Measurements from ENCODE around the gene PTGIS.
A peak's percentile ranks its signal among the peaks of the same experiment; 100 is the strongest.

The PTGIS gene

GRCh38 chr20:49466114-49466912 lies 101.6 kb downstream of the PTGIS start:
- ChIA-PET POLR2A (no interaction called here), CTCF (interaction anchor here (0.6 to 1.8 kb wide), 3 partner anchors 8 to 19 kb away, joined by 3 to 6 read pairs (median 4); no protein-coding TSS in a partner anchor)
- peak; percentile 19 for DNase-seq (ENCODE audit: extremely low spot score)
- TF ChIP-seq FOXK2 (IDR thresholded peaks at IDR 0.05) (no peak), CTBP1 (IDR thresholded peaks at IDR 0.05; ENCODE audit: borderline replicate concordance) (no peak), HDGF (IDR thresholded peaks at IDR 0.05; ENCODE audit: borderline replicate concordance) (no peak), ARNT (IDR thresholded peaks at IDR 0.05) (no peak), SUZ12 (IDR thresholded peaks at IDR 0.05) (no peak), FOXM1 (IDR thresholded peaks at IDR 0.05; ENCODE audit: borderline replicate concordance) (no peak), BHLHE40 (IDR thresholded peaks at IDR 0.05; ENCODE audit: borderline replicate concordance) (no peak), LEF1 (IDR thresholded peaks at IDR 0.05; ENCODE audit: borderline replicate concordance) (no peak), ELF4 (IDR thresholded peaks at IDR 0.05) (no peak)

GRCh38 chr20:49464556-49464955 lies 103.4 kb downstream of the PTGIS start:
- ChIA-PET CTCF (interaction anchor here (0.6 to 1.8 kb wide), 2 partner anchors 19 to 69 kb away, joined by 3 to 6 read pairs; no protein-coding TSS in a partner anchor), POLR2A (no interaction called here)
- DNase-seq (ENCODE audit: extremely low spot score) = no peak
- no peak for TF ChIP-seq NFRKB (IDR thresholded peaks at IDR 0.05)
- TF ChIP-seq ELF4 (IDR thresholded peaks at IDR 0.05) = no peak
- TF ChIP-seq LEF1 (IDR thresholded peaks at IDR 0.05; ENCODE audit: borderline replicate concordance) = no peak
- no peak for TF ChIP-seq FOXM1 (IDR thresholded peaks at IDR 0.05; ENCODE audit: borderline replicate concordance)
- no peak for TF ChIP-seq SUZ12 (IDR thresholded peaks at IDR 0.05)
- TF ChIP-seq ZNF384 (IDR thresholded peaks at IDR 0.05) = no peak
- no peak for TF ChIP-seq PKNOX1 (IDR thresholded peaks at IDR 0.05)
- TF ChIP-seq L3MBTL2 (conservative IDR thresholded peaks at IDR 0.05) = no peak
- TF ChIP-seq HDGF (IDR thresholded peaks at IDR 0.05; ENCODE audit: borderline replicate concordance) = no peak
- no peak for TF ChIP-seq FOXK2 (IDR thresholded peaks at IDR 0.05)
- TF ChIP-seq TARDBP (IDR thresholded peaks at IDR 0.05) = no peak
- no peak for TF ChIP-seq BHLHE40 (IDR thresholded peaks at IDR 0.05; ENCODE audit: borderline replicate concordance)
- no peak for TF ChIP-seq ARNT (IDR thresholded peaks at IDR 0.05)
- no peak for TF ChIP-seq SP1 (IDR thresholded peaks at IDR 0.05)

DNA sequence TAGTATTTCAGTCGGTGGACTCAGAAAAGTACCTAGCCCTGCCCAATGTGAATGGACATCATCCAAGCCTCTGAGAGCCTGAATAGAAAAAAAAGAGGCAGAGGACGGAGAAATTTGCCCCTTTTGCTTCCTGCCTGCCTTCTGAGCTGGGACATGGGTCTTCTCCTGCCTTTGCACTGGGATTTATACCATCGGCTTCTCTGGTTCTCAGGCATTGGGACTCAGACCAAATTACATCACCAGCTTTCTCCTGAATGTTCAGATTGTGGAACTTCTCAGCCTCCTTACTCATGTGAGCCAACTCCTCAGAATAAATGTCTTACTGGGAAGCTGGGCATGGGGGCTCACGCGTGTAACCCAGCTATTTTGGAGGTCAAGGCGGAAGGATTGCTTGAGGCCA lies 105.3 kb downstream of the PTGIS start:
- CTCF ChIA-PET = interaction anchor here (1.7 kb wide), 1 partner anchor 22 kb away, joined by 8 read pairs; no protein-coding TSS in a partner anchor
- POLR2A ChIA-PET = no interaction called here
- TF ChIP-seq PKNOX1 (IDR thresholded peaks at IDR 0.05) = no peak
- no peak for TF ChIP-seq ELF4 (IDR thresholded peaks at IDR 0.05)
- no peak for TF ChIP-seq FOXA1 (IDR thresholded peaks at IDR 0.05)
- no peak for TF ChIP-seq HDGF (IDR thresholded peaks at IDR 0.05; ENCODE audit: borderline replicate concordance)
- no peak for TF ChIP-seq L3MBTL2 (conservative IDR thresholded peaks at IDR 0.05)
- no peak for TF ChIP-seq ARNT (IDR thresholded peaks at IDR 0.05)
- TF ChIP-seq NFRKB (IDR thresholded peaks at IDR 0.05) = no peak
- no peak for TF ChIP-seq FOXM1 (IDR thresholded peaks at IDR 0.05; ENCODE audit: borderline replicate concordance)
- TF ChIP-seq SP1 (IDR thresholded peaks at IDR 0.05) = no peak
- no peak for TF ChIP-seq ZNF384 (IDR thresholded peaks at IDR 0.05)
- no peak for TF ChIP-seq BHLHE40 (IDR thresholded peaks at IDR 0.05; ENCODE audit: borderline replicate concordance)
- TF ChIP-seq TARDBP (IDR thresholded peaks at IDR 0.05) = no peak
- no peak for TF ChIP-seq CTBP1 (IDR thresholded peaks at IDR 0.05; ENCODE audit: borderline replicate concordance)
- TF ChIP-seq SUZ12 (IDR thresholded peaks at IDR 0.05) = no peak
- no peak for TF ChIP-seq LEF1 (IDR thresholded peaks at IDR 0.05; ENCODE audit: borderline replicate concordance)
- no peak for DNase-seq (ENCODE audit: extremely low spot score)

GRCh38 chr20:49461894-49462620 lies 105.9 kb downstream of the PTGIS start:
- TF ChIP-seq ELF4 (IDR thresholded peaks at IDR 0.05) (no peak), SP1 (IDR thresholded peaks at IDR 0.05) (no peak), BHLHE40 (IDR thresholded peaks at IDR 0.05; ENCODE audit: borderline replicate concordance) (no peak), FOXK2 (IDR thresholded peaks at IDR 0.05) (no peak), TARDBP (IDR thresholded peaks at IDR 0.05) (no peak), HDGF (IDR thresholded peaks at IDR 0.05; ENCODE audit: borderline replicate concordance) (no peak), CTBP1 (IDR thresholded peaks at IDR 0.05; ENCODE audit: borderline replicate concordance) (no peak), ZNF384 (IDR thresholded peaks at IDR 0.05) (no peak), FOXA1 (IDR thresholded peaks at IDR 0.05) (no peak), L3MBTL2 (conservative IDR thresholded peaks at IDR 0.05) (no peak), NFRKB (IDR thresholded peaks at IDR 0.05) (no peak), SUZ12 (IDR thresholded peaks at IDR 0.05) (no peak), FOXM1 (IDR thresholded peaks at IDR 0.05; ENCODE audit: borderline replicate concordance) (no peak), LEF1 (IDR thresholded peaks at IDR 0.05; ENCODE audit: borderline replicate concordance) (no peak), PKNOX1 (IDR thresholded peaks at IDR 0.05) (no peak), ARNT (IDR thresholded peaks at IDR 0.05) (no peak)
- DNase-seq (ENCODE audit: extremely low spot score) = no peak
- CTCF ChIA-PET = interaction anchor here (1.7 kb wide), 1 partner anchor 22 kb away, joined by 8 read pairs; no protein-coding TSS in a partner anchor
- POLR2A ChIA-PET = no interaction called here

- POLR2A ChIA-PET = no interaction called here
- CTCF ChIA-PET = no interaction called here
- no peak for TF ChIP-seq HDGF (IDR thresholded peaks at IDR 0.05; ENCODE audit: borderline replicate concordance)
- TF ChIP-seq ZNF384 (IDR thresholded peaks at IDR 0.05) = no peak
- TF ChIP-seq BHLHE40 (IDR thresholded peaks at IDR 0.05; ENCODE audit: borderline replicate concordance) = no peak
- no peak for TF ChIP-seq LEF1 (IDR thresholded peaks at IDR 0.05; ENCODE audit: borderline replicate concordance)
- no peak for TF ChIP-seq SUZ12 (IDR thresholded peaks at IDR 0.05)
- TF ChIP-seq FOXA1 (IDR thresholded peaks at IDR 0.05) = no peak
- TF ChIP-seq TARDBP (IDR thresholded peaks at IDR 0.05) = no peak
- no peak for TF ChIP-seq ELF4 (IDR thresholded peaks at IDR 0.05)
- TF ChIP-seq NFRKB (IDR thresholded peaks at IDR 0.05) = no peak
- TF ChIP-seq FOXK2 (IDR thresholded peaks at IDR 0.05) = no peak
- no peak for TF ChIP-seq CTBP1 (IDR thresholded peaks at IDR 0.05; ENCODE audit: borderline replicate concordance)
- no peak for TF ChIP-seq SP1 (IDR thresholded peaks at IDR 0.05)
- no peak for TF ChIP-seq FOXM1 (IDR thresholded peaks at IDR 0.05; ENCODE audit: borderline replicate concordance)
- no peak for TF ChIP-seq PKNOX1 (IDR thresholded peaks at IDR 0.05)
- no peak for DNase-seq (ENCODE audit: extremely low spot score)
These were observed 107.0 kb downstream of the PTGIS start for GRCh38 chr20:49460916-49461315.

All from HEK293T (cell line).